Measurements from ENCODE around the gene MED9.

The MED9 gene

DNA sequence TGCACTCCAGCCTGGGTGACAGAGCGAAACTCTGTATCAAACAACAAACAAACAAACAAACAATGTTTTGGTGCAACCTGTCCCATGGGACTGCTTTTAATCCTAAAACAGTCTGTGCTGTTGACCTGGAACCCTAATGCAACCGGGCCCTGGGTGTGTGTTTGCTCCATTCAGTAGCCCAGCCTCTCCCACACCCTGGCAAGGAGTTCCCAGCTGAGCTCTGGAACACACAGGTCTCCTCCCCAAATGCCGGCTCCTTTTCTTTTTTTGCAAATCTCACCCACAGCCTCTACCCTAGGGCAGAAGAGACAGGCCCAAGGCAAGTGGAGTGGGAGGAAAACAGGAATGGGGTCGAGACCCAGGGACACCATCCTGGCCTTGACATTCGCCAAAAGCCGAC is 49.2 kb downstream of the MED9 start:
- H3K4me3 ChIP-seq (ENCODE audit: low read depth, low read length), result no peak overlapping the region
- no peak for DNase-seq (ENCODE audit: low read depth)
- in situ Hi-C loops (cut with HindIII; ENCODE audit: low sequenced_read_pairs), result no loop called here
- TF ChIP-seq, protein P1, sequence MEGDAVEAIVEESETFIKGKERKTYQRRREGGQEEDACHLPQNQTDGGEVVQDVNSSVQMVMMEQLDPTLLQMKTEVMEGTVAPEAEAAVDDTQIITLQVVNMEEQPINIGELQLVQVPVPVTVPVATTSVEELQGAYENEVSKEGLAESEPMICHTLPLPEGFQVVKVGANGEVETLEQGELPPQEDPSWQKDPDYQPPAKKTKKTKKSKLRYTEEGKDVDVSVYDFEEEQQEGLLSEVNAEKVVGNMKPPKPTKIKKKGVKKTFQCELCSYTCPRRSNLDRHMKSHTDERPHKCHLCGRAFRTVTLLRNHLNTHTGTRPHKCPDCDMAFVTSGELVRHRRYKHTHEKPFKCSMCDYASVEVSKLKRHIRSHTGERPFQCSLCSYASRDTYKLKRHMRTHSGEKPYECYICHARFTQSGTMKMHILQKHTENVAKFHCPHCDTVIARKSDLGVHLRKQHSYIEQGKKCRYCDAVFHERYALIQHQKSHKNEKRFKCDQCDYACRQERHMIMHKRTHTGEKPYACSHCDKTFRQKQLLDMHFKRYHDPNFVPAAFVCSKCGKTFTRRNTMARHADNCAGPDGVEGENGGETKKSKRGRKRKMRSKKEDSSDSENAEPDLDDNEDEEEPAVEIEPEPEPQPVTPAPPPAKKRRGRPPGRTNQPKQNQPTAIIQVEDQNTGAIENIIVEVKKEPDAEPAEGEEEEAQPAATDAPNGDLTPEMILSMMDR (IDR thresholded peaks at IDR 0.05; ENCODE audit: low read depth, low read length, missing control alignments), result no peak

- no peak for DNase-seq (ENCODE audit: low read depth)
- no peak overlapping the region for H3K4me3 ChIP-seq (ENCODE audit: low read depth, low read length)
- in situ Hi-C loops (cut with HindIII; ENCODE audit: low sequenced_read_pairs), result no loop called here
- TF ChIP-seq, protein P1 (IDR thresholded peaks at IDR 0.05; ENCODE audit: low read depth, low read length, missing control alignments), result no peak
Measured at GRCh38 chr17:17526369-17526768, 49.6 kb downstream of the MED9 start.

- H3K4me3 ChIP-seq (ENCODE audit: low read depth, low read length), result no peak overlapping the region
- DNase-seq (ENCODE audit: low read depth), result no peak
- TF ChIP-seq, protein P1 (IDR thresholded peaks at IDR 0.05; ENCODE audit: low read depth, low read length, missing control alignments), result no peak
- in situ Hi-C loops (cut with HindIII; ENCODE audit: low sequenced_read_pairs), result no loop called here
Measured at GRCh38 chr17:17527534-17527933, 50.7 kb downstream of the MED9 start.

DNA sequence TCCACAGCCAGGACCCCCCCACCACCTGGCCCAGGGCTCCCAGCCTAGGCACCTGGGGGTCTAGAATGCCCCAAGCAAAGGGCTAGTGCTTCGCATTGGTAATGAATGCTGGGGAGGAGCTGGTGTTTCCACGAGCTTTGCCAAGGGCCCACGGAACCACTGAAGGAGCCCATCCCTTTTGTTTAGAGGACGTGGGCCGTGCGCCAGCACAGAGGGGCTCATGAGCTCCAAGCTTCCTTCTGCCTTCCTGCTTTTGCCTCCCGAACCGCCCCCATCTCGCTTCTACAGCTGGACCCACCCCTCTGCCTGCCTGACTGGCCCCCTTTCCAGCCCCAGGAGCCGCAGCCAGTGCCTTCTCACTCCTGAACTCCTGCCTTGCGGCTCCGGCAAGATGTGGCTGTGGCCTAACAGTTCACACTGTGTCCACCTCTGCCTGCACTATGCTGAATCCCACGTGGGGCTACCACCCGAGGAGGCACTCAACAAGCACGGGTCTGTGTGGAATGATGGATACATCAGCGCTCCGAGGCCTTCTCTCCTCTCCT is 51.2 kb downstream of the MED9 start:
- in situ Hi-C loops (cut with HindIII; ENCODE audit: low sequenced_read_pairs), result no loop called here
- H3K4me3 ChIP-seq (ENCODE audit: low read depth, low read length), result no peak overlapping the region
- DNase-seq (ENCODE audit: low read depth), result no peak
- TF ChIP-seq, protein P1 (IDR thresholded peaks at IDR 0.05; ENCODE audit: low read depth, low read length, missing control alignments), result no peak

GRCh38 chr17:17528696-17529652 is 52.2 kb downstream of the MED9 start:
- TF ChIP-seq, protein P1 (IDR thresholded peaks at IDR 0.05; ENCODE audit: low read depth, low read length, missing control alignments), result no peak
- H3K4me3 ChIP-seq (ENCODE audit: low read depth, low read length), result no peak overlapping the region
- in situ Hi-C loops (cut with HindIII; ENCODE audit: low sequenced_read_pairs), result no loop called here
- DNase-seq (ENCODE audit: low read depth), result no peak

DNA sequence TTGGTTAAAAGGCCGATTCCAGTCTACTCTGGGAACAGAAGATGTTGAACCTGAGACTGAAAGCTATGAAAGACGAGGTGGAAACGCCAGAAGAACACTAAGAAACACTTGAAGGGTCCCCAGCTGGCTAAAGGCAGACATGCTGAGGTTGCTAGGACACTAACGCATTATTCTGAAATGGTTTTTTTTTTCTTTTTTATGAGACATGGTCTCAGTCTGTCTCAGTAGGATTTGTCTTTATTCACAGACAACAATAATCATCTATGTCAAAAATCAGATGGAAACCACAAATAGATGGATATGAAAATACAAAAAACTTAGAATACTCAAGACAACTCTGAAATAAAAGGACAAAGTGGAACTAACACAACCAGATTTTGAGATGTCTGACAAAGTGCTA is 54.4 kb downstream of the MED9 start:
- DNase-seq (ENCODE audit: low read depth), result no peak
- in situ Hi-C loops (cut with HindIII; ENCODE audit: low sequenced_read_pairs), result loop anchor here (5.0 kb wide), 1 partner anchor 56 kb away; no protein-coding TSS in a partner anchor
- TF ChIP-seq, protein P1 (IDR thresholded peaks at IDR 0.05; ENCODE audit: low read depth, low read length, missing control alignments), result no peak
- H3K4me3 ChIP-seq (ENCODE audit: low read depth, low read length), result no peak overlapping the region
